Dermis microvascular lymphatic vessel endothelial cell (primary cell): Measurements from ENCODE around the gene IQGAP2. TPM values are rescaled to one million over a fixed set of nuclear protein-coding genes. Genes with fewer than 3 reads are reported as not detected.
A peak's percentile ranks its signal among the peaks of the same experiment; 100 is the strongest.
"Not testable (repeated sequence)": the region's sequence is repeated elsewhere in the genome, so short reads cannot be mapped to it uniquely, and the experiment has no call there.

Experiments
- DNase-seq, 2 donors: peaks; one replicate each; pipeline versions ENCODE4 v3.0.0 to v3.0.0-alpha.2; 2010; ENCODE audit warnings: low read depth in 2 of 2
- total RNA-seq: library from RNA; depleted of rRNA; stranded (reverse); fragments of >200 nt; gene quantifications from 2 replicates; pipeline ENCODE4 v1.2.1, GENCODE V29; 2014

Gene IQGAP2
- total RNA-seq, 1 donor from 2014 or later, result 1.8 TPM

DNA sequence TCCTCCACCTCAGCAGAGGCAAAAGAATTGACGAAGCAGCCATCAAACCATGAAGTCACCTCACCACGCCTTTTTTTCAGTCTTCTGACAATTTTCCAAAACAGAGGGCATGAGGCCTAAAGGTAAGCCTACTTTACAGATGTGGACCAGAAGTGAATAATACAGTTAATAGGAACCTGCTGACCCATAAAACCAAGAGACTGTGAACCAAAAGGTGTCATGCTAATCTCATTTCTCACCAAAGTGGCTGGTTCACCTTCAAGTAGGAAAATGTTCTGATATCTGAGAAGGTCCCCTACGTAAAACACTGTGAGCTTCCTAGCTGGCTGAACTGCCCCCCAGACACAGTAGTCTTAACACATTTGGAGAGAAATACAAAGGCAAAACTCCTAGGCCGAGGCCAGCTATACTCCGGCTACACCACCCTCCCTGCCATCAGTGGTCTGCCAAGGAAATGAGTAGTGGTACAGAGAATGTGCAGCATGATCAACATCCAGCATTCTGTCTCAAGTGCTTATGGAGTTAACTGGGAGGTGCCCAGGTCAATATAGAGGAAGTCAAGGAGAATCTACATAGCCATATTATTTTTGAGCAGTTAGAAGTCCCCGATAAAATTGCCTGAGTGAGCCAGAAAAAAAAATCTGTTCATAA is 239.4 kb downstream of the IQGAP2 start:
- DNase-seq, result peak in 1 of 2 donors; percentile 76

DNA sequence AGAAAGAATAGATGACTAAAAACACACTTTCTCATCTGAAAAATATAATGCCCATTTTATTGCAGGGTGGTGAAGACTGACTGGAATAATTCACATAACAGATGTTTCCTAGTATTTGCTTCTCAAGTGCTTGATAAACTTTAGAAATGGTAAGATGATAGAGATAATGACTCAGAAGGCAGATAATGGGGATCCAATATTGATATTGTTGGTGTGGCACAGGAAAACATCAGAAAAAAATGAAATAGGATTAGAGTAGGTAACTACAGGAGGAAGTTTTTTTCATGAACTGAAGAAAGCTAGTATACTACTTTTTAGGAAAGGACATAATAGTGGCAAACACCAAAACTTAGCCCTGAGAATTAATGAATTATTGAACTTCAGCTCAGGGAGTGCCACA is 240.3 kb downstream of the IQGAP2 start:
- peak in 1 of 2 donors; percentile 31 for DNase-seq

- no peak for DNase-seq
Measured at GRCh38 chr5:76649140-76649539, 246.1 kb downstream of the IQGAP2 start.

- DNase-seq, result no peak
Measured at GRCh38 chr5:76652809-76653414, 249.8 kb downstream of the IQGAP2 start.

GRCh38 chr5:76657091-76657490 is 254.0 kb downstream of the IQGAP2 start:
- no peak for DNase-seq

DNA sequence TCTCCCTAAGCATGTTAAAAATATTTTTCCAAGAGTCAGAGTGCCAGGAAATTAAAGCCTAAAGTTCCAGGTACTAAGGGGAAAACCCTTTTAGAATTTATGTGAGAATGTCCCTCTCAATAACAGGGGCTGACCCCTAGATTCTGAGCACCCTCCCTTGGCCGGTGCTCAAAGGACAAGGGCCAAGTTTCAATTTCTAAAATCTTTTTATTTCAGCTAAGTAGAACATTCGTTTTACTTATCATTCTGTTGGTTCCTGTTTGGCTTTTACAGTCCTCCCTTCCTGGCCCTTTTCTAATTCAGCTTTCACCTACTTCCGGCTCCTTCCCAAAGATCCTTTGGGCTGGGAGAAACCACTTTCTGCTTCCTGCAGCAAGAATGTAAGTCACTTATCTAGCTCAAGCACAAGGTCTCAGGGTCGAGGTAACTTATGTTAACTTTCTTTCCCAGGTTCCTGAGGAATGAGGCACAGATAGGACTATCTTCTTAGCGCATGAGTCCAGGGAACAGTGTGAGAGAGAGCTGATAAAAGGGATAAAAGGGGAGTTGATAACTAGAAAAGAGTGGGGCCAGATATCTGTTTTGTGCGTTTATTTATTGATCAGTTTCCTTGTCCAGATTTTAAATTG is 254.7 kb downstream of the IQGAP2 start:
- DNase-seq, result peak in 1 of 2 donors; percentile 37

- DNase-seq, result peak in 1 of 2 donors; percentile 29
Measured at GRCh38 chr5:76660360-76660759, 257.3 kb downstream of the IQGAP2 start.

- DNase-seq, result no peak
Measured at GRCh38 chr5:76662521-76662920, 259.4 kb downstream of the IQGAP2 start.

DNA sequence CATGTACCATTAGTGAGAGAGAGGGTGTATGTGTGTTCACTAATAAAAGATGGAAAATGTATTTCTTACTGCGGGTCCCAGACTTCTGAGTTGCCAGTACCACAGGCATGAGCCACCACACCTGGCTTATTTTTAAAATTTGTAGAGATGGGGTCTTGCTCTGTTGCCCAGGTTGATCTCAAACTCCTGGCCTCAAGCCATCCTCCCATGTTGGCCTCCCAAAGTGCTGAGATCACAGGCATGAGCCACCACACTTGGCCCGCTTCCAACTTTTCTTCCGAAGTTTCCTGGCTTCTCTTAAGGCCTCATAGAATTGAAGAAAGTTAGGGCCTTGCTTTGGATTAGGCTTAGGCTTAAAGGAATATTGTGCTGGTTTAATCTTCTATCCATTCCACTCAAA is 260.5 kb downstream of the IQGAP2 start:
- DNase-seq, result peak in 1 of 2 donors; percentile 43

DNA sequence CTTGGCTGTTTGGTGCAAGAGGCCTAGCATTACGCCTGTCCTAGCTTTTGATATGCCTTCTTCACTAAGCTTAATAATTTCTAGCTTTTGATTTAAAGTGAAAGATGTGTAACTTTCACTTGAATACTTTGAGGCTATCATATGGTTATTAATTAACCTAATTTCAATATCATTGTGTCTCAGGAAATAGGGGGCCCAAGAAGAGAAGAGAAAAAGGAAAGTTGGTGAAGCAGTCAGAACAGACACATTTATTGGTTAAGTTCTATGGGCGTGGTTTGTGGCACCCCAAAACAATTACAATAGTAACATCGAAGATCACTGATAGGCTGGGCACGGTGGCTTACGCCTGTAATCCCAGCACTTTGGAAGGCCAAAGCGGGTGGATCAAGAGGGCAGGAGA is 261.0 kb downstream of the IQGAP2 start:
- no peak for DNase-seq

GRCh38 chr5:76667495-76667894 is 264.4 kb downstream of the IQGAP2 start:
- DNase-seq, result no peak

DNA sequence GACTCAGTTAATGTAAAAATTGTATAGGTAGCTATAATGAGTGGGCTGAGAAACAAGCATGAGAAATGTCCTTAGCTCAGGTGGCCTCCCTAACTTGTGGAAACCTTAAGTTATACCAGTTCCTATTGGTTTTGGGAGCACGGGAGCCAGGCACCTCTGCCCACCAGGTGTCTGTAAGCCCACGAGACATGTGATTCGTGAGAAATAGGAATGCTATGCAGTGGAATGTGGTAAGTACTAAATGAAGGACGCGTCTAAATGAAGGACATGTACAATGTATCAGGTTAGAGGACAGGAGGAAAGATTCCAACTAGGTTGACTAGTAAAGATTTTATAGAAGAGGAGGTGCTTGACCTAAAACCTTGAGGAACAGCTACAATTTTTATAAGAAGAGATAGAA is 266.2 kb downstream of the IQGAP2 start:
- DNase-seq, result no peak

DNA sequence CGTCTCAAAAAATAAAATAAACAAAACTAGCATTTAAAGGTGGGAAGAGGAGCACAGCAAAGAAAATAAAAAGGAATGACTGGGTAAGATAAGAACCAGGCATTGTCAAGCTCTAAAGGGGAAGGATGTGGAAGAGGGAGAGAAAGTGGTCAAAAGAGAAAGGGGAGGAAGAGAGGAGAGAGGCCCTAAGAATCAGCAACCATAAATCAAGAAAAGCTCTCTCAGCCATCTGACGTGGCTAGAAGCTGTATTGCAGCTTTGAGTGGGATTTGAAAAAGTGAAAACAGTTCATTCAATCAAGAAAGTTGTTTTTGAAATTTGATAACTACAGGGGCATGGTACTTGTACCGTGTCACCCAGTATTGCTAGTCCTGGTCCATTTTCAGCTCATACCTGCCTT is 267.4 kb downstream of the IQGAP2 start:
- no peak for DNase-seq

DNA sequence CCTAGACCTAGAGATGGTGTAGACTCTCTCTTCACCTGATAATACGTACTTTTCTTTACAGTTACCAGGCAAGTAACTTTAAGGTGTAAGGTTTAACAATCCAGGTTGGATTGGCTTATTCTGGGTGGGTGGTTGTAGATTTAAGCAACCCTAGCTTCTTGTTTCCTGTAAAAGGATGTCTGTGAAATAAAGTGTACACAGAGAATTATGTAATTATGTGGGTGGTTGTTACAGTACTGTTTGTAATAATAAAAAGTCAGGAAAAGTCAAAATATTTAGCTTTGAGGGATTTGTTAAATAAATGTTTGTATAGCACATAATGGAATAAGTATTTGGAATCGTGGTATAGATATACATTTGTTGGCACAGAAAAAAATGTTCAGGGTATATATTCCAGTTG is 269.2 kb downstream of the IQGAP2 start:
- DNase-seq, result no peak

DNA sequence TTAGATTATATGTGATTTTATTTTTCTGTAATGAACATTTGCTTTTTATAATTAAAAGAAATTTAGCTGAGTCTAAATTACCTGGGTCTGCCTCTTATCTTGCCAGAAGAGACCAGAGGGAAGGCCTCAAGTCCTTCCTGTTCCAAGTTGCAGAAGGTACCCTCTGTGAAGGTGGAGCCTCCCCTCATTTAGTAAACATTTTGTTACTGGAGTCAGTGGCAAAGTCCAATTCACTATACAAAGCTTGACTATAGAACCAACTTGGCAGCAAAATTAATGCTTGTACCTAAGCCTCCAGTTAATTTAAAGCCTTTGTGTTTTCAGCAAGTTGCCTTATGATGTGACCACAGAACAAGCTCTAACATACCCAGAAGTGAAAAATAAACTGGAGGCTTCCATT is 270.0 kb downstream of the IQGAP2 start:
- DNase-seq, result no peak

DNA sequence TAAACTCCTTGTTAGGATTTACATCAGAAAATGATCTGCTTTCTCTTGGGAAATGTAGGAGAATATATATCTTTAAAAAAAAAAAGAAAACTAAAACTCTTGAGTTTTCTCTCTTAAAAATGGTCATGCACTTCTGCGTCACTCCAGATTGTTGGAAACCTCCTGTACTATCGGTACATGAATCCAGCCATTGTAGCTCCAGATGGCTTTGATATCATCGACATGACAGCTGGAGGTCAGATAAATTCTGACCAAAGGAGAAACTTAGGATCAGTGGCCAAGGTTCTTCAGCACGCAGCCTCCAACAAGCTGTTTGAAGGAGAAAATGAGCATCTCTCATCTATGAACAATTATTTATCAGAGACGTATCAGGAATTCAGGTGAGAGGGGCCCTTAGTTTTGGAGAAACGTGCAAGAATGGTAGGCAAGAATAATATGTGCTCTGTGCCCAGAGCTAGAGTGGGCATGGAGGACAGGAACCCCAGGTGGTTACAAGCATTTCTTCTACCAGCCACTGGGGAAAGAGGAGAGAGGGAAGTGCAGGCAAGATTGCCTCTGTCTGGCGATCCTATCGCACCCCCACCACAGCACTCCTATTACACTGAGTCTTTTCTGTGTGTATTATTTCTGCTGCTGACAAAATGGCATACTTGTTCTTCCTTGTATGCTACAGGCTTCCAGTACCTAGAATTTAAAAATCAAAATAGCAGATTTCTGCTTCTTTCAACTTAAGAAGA is 271.4 kb downstream of the IQGAP2 start:
- no peak for DNase-seq

GRCh38 chr5:76675364-76675763 is 272.3 kb downstream of the IQGAP2 start:
- no peak for DNase-seq

GRCh38 chr5:76677849-76678472 is 274.9 kb downstream of the IQGAP2 start:
- DNase-seq, result no peak

- DNase-seq, result peak; percentile 70 to 91
Measured at GRCh38 chr5:76679231-76679630, 276.1 kb downstream of the IQGAP2 start.

GRCh38 chr5:76680826-76681225 is 277.7 kb downstream of the IQGAP2 start:
- not testable (repeated sequence) for DNase-seq

GRCh38 chr5:76681287-76681686 is 278.2 kb downstream of the IQGAP2 start:
- no peak for DNase-seq

DNA sequence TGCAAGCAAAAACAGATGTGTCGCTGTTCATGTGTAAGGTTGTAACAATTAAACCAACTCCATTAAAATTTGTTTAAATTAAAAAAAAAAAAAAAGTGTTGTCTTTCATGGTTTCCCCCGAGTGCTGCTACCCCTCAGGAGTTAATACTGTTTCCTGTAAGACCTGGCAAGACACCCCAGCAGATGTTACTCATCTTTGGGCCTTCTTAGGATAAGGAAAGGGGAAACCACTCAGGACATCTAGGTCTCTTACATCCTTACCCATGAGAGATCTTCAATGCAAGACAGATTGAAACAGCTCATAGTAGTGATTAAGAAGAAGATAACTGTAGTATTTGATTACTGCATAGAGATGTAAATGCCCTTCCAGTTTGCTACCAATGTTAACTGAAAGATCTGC is 279.3 kb downstream of the IQGAP2 start:
- no peak for DNase-seq
